NCI-H510A treated with DMSO at 0.1 percent for 48 hours (cell line): Measurements from ENCODE around the gene EXOSC5.
"Not testable (repeated sequence)": the region's sequence is repeated elsewhere in the genome, so short reads cannot be mapped to it uniquely, and the experiment has no call there.

Source experiments
- DNase-seq: peaks from one replicate; lab custom pipeline; 2025; lab: John Stamatoyannopoulos, UW

Gene EXOSC5

DNA sequence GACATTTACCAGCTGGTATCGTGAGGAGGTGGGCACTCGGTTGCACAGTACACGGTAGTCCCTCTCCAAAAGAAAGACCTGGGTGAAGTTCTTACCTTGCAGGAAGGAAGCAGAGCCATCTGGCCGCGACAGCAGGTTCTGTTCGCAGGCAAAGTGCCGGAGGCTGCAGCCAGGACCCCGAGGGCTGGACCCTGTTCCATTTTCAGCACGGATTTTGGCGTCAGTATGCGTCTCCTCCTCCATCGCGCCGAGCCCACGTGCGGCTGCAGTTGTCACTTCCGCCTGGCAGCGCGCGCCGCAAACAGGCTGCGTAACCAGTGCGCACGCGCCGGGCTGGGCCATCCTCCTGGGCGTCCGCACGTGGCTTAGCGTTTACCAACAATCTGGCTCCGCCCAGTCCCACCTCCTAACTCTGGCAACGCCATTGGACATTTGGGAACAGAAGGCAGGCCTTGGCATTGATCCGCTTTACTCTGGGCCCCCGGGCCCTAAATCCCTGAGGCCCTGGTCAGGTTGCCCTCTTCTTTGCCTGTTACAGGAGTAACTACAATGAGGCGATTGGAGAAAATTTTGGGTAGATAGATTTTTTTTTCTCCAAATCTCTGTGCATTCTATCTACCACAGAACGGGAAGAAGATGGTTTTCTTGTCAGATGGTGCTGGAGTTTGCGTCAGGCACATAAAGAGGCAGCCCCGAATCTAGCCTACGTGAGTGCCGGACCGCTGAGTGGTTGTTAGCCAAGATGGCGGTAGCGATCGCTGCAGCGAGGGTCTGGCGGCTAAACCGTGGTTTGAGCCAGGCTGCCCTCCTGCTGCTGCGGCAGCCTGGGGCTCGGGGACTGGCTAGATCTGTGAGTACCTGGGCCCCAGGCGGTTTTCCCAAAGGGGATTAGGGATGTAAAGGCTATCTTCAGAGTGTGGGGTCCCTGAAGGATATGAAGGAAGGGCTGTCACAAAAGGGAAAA lies at the start of gene EXOSC5, which contains the start of gene BCKDHA:
TSS of gene EXOSC5 (minus strand) at position 274 of the 964 bp plus-strand sequence. CDS start at position 243, 31 bp downstream.
TSS of gene BCKDHA (plus strand) at position 733 of the 964 bp plus-strand sequence. CDS start at position 743, 10 bp downstream.
- peak; percentile 99 for DNase-seq

DNA sequence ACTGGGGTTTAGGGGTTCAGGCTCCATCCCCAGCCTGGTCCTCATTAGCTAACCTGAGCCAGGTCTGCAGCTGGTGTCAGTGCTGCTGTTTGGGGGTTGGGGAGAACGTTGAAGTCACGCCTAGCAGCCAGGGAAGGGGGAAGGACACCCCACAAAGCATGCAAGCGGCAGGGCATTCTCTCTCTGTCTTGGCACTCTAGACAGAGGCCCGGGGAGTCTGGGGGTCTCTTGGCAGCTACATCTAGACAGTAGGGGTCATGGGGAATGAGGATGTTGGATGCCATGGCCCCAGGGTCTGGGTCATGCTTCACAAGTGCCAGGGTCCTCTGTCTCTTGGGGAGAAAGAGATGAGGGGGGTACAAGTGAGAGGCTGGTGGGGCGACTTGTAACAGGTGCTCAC lies 48.4 kb upstream of the EXOSC5 start:
- no peak for DNase-seq

DNA sequence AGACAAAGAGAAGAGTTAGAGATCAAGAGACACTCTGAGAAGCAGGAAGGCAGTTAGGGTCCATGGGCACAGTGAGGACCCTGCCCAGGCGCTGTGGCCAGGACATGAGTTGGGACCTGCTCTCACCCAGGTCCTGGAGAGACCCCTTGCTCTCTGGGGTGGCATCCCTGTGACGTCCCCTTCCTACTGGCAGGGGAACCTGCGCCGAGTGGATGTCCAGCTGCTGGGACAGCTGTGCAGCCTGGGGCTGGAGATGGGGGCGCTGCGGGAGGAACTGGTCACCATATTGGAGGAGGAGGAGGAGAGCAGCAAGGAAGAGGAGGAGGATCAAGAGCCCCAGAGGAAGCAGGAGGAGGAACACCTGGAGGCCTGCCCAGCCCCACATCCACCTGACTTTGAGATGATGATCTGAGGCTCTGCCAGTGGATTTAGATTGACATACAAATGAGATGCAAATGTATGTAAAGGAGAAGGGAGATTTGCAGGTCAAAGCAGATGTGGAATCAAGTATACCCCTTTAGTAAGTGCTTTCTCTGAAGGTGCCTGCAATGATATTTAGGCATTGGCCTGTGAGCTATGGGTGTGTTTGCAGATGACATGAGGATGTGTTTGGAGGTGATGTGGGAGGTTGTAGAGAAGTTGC lies 46.8 kb upstream of the EXOSC5 start:
- DNase-seq: no peak

DNA sequence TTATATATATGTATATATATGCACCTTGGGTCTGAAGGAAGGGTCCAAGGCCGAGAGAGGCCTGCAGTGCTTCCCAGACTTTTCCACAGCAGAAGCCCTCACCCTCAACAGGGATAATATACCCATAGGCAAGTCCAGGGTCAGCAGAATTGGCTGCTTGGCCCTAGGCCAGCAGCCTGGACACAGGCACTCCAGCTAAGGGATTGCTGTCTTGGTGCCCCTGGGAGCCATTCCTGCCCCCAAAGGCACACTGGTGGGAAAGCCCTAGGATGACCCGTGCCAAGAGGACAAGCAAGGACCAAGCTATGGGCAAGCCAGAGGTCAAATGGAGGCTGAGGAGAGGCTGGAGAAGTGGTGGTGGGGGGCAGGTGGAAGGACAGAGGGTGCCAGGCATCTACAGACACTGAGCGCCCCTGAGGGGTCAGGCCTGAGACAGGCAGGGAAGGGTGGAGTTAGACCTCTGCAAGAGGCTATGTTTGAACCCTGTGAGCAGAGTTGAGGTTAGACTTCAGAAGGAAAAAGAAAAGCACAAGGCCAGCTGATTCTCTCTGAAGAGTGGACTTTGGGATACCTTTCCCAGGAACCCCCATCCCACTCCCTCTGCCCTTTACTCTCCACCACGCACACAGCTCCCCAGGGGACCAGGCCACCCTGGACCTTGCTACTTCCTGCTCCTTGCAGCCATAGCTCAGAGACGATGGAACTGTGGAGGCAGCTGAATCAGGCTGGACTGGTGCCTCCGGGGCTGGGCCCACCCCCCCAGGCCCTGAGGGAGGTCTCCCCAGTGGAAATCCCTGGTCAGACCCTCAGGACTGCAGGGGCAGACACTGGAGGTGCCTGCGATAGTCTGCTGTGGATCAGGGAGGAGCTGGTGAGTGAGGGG lies 45.6 kb upstream of the EXOSC5 start, which contains the start of gene ERICH4:
TSS of gene ERICH4 (plus strand) at position 684 of the 883 bp plus-strand sequence. CDS start at position 698, 14 bp downstream.
- no peak for DNase-seq

DNA sequence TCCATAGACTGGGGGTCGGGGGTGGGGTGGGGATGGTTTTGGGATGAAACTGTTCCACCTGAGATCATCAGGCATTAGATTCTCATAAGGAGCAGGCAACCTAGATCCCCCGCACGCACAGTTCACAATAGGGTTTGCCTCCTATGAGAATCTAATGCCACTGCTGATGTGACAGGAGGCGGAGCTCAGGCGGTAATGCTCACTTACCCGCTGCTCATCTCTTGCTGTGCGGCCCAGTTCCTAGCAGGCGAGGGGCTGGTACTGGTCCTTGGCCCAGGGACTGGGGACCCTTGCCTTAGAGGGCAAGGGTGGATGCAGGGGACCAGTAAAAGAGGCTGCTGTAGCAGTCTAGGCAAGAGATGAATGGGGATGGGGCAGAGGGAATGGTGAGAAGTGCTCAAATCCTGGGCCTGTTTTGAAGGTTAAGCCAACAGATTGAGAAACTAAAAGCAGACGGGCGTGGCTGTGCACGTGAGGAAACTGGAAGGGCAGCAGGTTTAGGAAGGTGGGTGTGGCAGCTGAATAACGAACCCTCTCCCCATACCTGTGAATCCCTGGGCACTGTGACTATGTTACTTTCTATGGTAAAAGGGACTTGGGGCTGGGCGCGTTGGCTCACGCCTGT lies 44.3 kb upstream of the EXOSC5 start:
- no peak for DNase-seq

DNA sequence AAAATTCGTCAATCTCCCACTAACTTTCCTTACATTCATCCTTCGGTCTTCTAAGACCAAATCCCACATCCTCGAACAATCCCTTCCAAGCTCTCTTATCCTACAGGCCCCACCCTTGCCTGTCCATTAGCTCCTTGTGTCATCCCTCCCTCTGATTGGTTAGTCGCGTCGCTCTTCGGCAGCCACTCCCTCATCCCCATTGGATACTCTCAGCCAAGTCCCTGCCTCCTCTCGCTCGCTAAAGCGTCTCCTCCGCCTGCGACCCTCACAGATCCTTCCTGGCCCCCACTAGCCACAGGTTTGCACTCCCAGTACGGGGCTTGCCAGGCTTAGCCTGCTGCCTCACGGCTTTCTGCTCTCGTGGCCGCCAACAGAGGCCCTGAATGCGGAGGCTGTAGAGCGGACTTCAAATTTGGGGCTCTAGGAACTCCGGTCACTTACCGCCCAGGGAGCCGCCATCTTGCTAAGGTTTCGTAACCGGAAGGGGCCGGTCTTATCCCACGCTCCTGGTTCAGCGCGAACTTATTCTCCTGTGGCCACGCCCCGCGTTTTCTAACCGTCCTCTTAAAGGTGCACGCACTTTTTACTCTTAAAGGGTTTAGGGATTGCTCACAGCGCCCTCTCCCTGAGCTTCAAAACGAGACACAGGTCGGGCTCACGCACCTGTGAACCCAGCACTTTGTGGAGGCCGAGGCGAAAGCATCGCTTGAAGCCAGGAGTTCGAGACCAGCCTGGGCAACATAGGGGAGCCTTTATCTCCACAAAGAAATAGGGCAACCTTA lies 42.5 kb upstream of the EXOSC5 start, which contains the start of gene DMAC2:
TSS of gene DMAC2 (minus strand) at position 472 of the 782 bp plus-strand sequence. CDS start at position 459, 13 bp downstream.
- peak; percentile 97 for DNase-seq

DNA sequence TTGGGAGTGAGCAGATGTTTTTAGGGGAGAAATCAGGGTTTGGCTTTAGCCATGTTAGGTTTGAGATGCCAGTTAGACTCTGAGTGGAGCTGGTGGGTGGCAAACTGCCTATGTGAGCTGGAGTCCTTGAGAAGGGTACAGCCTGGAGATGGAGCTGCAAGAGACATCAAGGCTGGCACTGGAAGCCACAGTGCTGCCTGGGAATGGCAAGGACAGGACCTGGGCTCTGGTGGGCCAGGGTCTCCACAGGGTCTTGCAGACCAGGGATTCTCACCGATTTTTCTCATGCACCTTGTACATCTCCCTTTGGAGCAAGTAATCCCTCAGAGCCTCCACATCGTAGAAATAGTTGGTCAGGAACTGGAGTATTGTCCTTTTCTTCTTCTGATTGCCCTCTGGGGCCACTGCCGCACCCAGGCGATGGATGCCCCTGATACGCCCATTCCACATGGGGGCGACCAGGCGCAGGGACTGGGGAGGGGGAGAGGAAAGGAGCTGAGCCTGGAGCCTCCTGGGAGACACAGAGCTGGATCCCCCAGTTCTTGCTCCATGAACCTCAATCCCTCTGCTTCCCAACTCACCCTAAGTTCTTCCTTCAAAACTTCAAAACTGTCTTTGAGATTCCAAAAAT lies 40.9 kb upstream of the EXOSC5 start:
- no peak for DNase-seq

DNA sequence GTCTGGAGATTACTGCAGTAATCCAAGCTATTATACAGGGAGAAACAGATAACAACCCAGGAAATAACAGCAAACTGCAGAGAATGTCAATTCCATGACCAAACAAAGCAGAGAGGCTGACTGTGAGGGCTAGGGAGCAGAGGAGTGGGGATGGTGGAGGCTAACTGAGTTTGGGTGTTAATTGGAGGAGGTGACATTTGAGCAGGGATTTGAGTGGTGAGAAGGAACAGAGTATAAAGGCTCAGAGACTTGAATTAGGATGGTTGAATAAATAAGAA lies 39.5 kb upstream of the EXOSC5 start:
- DNase-seq: no peak

DNA sequence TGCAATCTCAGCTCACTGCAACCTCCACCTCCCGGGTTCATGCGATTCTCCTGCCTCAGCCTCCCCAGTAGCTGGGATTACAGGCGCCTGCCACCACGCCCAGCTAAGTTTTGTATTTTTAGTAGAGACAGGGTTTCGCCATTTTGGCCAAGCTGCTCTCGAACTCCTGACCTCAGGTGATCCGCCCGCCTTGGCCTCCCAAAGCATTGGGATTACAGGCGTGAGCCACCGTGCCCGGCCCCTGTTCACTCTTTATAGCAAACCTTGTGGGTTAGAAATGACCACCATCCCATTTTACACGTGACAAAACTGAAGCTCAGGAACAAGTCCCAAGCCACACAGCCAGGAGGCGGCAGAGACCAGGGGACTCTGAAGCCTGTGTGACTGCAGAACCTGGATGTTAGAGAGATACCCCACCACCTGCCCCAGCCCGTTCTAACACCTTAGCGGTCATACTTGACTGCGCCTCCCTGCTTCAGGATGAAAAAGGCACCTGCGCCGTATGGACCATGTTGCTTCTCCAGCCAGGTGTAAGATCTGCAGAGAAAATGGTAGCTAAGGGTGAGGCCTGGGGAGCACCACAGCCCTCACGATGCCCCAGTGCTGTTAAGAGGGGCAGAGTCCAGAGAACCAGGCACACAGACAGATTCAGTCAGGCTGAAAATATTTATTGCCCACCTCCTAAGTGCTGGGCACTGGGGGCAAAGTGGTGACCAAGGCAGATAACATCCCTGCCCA lies 38.9 kb upstream of the EXOSC5 start:
- no peak for DNase-seq

DNA sequence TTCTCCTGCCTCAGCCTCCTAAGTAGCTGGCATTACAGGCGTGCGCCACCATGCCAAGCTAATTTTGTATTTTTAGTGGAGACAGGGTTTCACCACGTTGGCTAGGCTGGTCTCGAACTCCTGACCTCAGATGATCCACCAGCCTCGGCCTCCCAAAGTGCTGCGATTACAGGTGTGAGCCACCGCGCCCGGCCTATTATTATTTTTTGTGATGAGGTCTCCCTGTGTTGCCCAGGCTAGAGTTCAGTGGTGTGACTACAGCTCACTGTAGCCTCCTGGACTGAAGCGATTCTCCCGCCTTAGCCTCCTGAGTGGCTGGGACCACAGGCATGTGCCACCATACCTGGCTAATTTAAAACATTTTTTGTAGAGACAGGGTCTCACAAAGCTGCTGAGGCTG lies 38.2 kb upstream of the EXOSC5 start:
- DNase-seq: not testable (repeated sequence)

DNA sequence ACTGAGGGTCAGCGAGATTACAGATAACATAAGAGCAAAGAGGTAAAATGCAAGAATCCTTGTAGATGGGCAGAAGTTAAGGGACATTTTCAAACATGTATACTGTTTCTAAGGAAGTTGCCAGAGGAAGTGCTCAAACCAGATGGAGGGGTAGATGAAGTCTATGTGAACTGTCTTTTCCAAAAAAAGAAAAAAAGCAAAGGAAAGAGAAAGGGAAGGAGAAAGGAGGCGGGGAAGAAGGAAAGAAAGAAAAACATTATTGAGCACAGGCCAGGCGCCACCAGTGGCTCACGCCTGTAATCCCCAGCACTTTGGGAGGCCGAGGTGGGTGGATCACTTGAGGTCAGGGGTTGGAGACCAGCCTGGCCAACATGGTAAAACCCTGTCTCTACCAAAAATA lies 37.3 kb upstream of the EXOSC5 start:
- DNase-seq: no peak

DNA sequence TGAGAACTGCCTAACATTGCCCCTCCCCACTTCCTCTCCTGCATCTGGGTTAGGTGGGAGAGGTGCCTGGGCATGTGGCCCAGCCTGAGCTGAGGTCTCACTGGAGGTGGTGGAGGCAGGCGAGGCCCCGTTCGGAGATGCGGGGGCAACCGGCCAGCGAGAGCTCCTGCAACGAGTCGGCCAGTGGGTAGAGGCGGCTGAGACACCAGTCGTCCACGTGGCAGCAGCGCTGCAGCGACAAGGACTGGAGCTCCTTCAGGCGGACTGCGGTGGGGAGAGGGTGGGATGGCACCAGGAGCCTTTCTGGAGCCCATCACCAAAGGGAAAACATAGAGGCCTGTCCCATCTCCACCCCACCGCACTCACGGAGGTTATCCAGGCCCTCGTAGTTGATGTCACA lies 36.0 kb upstream of the EXOSC5 start:
- DNase-seq: no peak

DNA sequence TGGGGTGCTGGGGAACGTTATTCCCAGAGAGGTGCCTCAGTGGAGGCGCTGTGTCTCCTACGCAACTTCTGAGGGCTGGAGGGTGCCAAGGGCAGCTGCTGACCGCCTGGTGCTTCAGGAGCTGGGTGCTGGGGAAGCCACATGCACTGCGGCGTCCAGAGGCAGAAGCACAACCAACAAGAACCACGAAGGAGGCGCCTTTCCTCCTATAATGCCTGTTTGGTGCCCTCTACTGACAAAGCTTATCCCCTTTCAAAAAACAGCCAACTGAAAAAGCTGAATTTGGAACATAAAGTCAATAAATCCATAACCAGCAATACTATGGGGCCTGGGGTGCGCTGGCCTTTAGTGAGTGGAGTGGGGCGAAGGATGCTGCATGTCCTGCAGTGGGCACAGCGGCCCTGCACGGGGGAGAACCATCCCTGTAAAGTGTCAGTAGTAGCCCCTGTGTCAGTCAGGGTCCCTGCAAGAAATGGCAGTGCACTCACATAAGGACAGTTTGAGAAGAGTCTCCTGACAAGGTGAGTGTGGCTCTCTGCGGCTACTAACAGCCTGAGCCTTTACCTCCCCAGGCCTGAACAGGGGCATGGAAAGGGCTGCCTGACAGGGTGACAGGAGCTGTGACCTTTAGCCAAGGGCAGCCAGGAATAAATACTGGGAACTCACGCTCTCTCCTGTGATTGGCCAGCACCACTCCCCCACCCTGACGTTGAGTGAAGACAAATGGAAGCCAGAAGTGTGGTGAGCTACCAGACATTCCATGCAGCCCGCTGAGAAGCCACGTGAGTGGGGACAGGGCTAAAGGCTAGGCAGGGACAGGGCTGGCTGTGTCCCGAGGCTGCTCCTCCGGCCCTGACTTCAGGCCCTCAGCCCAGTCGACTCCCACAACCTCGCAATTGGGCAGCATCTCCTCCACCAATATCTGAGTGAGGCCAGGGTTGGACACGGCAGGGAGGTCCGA lies 34.5 kb upstream of the EXOSC5 start:
- DNase-seq: peak; percentile 43

DNA sequence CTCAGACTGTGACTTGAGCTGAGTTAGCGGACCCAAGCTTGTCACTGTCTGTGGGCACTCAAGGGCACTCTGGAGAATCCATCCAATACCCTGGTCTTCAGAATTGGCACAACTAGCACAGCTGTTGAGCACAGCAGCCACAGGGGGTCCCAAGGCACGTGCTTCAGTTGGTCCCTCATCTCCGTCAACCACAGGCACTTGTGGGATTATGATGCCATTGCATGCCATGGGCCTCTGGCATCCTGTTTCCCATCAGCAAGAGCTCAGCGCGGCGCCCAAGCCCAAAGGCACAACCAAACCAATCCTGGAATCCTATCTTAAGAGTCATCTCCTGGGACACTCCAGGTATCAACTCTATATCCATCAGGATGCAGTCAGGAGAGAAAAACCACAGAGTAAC lies 33.8 kb upstream of the EXOSC5 start:
- DNase-seq: no peak

DNA sequence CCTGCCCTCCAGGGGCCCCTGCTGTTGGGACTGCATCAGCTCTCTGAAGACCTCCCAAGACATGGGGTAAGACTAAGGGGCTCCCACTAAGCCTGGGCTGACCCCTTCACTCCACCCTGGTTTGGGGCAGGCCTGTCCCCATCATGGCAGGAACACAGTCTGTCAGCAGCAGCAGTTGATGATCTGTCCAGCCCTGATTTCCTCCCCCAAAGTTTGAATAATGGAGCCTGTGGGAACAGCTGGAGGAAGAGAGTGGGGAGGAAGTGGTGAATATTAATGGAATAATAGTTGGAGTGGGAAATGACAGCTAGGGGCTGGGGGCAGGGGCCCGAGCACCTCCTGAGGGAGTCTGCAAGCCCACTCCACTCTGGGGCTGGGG lies 31.3 kb upstream of the EXOSC5 start:
- no peak for DNase-seq

DNA sequence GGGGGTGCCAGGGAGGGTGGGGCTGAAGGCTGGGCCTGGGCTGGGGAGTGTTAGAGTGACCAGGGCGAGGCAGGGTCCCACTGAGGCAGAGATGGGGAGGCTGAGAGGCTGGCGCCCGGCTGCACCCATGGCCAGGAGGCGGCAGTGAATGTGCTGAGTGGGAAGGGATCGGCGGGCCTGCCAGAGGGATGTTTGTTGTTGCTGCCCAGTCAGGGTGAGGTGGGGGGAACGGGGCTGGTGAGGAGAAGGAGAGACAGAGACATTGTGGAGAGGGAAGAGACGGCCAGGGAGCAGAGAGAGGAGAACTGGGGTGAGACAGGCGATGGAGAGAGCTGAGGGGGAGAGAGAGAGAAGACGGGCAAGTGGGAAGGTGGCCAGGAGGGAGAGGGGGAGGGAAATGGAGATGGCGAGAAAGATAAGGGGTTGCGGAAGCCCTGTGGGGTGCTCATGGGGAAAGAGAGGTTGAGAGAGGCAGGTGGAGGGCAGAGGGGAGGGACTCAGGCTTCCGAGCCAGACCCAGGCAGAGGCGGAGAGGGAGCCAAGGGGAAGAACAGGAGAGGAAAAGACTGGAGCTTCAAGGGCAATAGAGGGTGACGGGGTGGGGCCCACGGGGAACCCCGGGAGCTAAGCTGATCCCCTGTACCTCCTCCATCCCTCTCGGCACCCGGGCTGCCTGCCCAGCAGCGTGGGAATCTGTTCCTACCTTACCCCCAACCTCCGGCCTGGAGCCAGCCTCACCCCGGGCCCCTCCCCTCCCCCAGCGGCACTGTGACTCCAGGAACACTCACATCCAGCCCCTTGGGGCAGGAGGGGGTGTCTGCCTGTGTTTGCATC lies 30.7 kb upstream of the EXOSC5 start:
- DNase-seq: peak; percentile 72

DNA sequence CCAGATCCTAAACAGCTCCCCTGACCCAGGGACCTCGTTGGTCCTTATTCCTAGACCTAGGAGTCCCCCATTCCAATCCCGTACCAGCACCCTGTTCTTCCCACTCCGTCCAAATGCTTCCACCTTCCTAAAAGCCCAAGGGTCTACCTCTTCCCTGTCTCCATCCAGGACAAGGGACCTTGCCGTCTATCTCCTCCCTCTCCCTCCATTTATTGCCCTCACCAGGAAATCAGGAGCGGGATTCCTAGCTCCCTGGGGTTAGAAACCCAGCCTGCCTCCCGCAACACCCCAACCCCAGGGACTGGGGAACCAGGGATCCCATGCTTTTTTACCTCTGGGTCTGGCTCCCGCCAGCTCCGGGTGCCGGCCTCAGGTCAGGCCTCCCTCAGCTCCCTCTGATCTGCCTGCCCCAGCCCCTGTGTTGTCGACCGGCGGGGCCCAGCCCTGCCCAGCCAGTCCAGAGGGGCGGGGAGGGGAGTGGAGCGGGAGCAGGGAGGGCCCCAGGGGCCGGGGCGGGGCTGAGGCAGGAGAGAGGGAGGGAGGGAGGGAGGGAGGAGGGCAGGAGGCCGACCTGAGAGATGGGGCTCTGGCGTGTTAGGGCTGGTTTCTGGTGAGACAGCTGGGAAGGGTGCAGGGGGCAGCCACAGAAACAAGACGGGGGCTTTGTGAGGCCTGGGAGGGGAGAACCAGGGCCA lies 29.9 kb upstream of the EXOSC5 start, which contains the start of gene B3GNT8:
TSS of gene B3GNT8 (minus strand) at position 423 of the 695 bp plus-strand sequence. CDS start 596 bp downstream, outside the sequence.
- peak; percentile 86 for DNase-seq
